Nephron progenitor cell (in vitro differentiated cells): Measurements from ENCODE around the gene EZH2.

Source experiments
- DNase-seq: peaks from one replicate; pipeline ENCODE4 v3.0.0; 2021
- H3K27ac Mint-ChIP-seq: 2 replicates; pipeline ENCODE4 v1.8.0; 2021; ENCODE audit warnings: mild to moderate bottlenecking, moderate library complexity, mixed read lengths
- H3K27me3 Mint-ChIP-seq: 2 replicates; pipeline ENCODE4 v1.8.0; 2021; ENCODE audit warnings: mild to moderate bottlenecking, low read depth, mixed read lengths; ENCODE audit not compliant: poor library complexity
- H3K36me3 Mint-ChIP-seq: 2 replicates; pipeline ENCODE4 v1.8.0; 2021; ENCODE audit warnings: low read depth, mixed read lengths
- H3K4me1 Mint-ChIP-seq: 2 replicates; pipeline ENCODE4 v1.8.0; 2021; ENCODE audit warnings: mixed read lengths
- H3K4me3 Mint-ChIP-seq: 2 replicates; pipeline ENCODE4 v1.8.0; 2021; ENCODE audit warnings: mild to moderate bottlenecking, moderate library complexity, mixed read lengths
- H3K9me3 Mint-ChIP-seq: 2 replicates; pipeline ENCODE4 v1.8.0; 2021; ENCODE audit warnings: mild to moderate bottlenecking, moderate library complexity, mixed read lengths
- TF ChIP-seq, protein P1 (sequence below): fragments of 200-600 bp; sonication (generic); IDR thresholded peaks from 2 replicates; pipeline ENCODE4 v1.5.0; 2021; ENCODE audit warnings: antibody characterized with exemption

The EZH2 gene

DNA sequence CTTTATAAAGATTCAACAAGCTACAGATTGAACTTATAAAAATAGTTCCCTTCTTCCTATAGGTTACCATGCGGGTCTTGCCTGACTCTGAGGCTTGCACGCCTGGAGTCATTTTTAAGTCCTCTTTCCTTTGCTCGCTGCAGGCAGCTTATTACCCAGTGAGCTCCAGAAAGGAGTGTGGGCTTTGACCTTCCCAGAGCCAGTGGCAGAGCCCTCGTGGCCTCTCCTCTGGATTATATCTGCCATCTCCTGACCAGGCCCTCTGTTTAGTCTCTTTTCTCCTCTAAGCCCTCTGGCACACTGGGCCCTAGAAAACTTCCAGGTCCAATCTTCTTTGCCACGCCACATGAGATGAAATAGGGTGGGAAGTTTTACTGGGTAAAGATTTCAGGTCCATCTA lies 39.9 kb upstream of the EZH2 start:
- peaks cover 18% of the 10 kb centered on the region for H3K9me3 Mint-ChIP-seq
- no peak for DNase-seq
- peaks cover 4% of the 10 kb centered on the region for H3K36me3 Mint-ChIP-seq
- H3K4me3 Mint-ChIP-seq = no peak overlapping the region
- H3K27me3 Mint-ChIP-seq = peaks cover 8% of the 10 kb centered on the region
- TF ChIP-seq, protein P1, sequence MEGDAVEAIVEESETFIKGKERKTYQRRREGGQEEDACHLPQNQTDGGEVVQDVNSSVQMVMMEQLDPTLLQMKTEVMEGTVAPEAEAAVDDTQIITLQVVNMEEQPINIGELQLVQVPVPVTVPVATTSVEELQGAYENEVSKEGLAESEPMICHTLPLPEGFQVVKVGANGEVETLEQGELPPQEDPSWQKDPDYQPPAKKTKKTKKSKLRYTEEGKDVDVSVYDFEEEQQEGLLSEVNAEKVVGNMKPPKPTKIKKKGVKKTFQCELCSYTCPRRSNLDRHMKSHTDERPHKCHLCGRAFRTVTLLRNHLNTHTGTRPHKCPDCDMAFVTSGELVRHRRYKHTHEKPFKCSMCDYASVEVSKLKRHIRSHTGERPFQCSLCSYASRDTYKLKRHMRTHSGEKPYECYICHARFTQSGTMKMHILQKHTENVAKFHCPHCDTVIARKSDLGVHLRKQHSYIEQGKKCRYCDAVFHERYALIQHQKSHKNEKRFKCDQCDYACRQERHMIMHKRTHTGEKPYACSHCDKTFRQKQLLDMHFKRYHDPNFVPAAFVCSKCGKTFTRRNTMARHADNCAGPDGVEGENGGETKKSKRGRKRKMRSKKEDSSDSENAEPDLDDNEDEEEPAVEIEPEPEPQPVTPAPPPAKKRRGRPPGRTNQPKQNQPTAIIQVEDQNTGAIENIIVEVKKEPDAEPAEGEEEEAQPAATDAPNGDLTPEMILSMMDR = no peak
- H3K27ac Mint-ChIP-seq = no peak overlapping the region
- peaks cover 10% of the 10 kb centered on the region for H3K4me1 Mint-ChIP-seq

DNA sequence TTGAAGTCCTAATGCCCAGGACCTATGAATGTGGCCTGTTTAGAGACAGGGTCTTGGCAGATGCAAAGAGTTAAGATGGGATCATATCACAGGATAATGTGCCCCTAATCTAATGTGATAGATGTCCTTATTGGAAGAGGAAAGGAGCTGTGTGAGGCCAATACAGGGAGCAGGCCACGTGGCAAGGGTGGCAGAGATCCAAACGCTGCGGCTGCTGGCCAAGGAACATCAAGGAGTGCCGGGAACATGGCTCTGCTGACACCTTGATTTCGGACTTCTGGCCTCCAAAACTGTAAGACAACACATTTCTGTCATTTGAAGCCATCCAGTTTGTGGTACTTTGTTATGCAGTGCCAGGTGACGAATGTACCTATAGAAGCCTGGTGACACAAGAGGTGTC lies 37.7 kb upstream of the EZH2 start:
- Mint-ChIP-seq H3K4me1 (peaks cover 4% of the 10 kb centered on the region), H3K36me3 (peaks cover 3% of the 10 kb centered on the region), H3K27ac (no peak overlapping the region), H3K27me3 (peaks cover 8% of the 10 kb centered on the region), H3K9me3 (peaks cover 17% of the 10 kb centered on the region), H3K4me3 (no peak overlapping the region)
- no peak for DNase-seq
- TF ChIP-seq, protein P1 = no peak

DNA sequence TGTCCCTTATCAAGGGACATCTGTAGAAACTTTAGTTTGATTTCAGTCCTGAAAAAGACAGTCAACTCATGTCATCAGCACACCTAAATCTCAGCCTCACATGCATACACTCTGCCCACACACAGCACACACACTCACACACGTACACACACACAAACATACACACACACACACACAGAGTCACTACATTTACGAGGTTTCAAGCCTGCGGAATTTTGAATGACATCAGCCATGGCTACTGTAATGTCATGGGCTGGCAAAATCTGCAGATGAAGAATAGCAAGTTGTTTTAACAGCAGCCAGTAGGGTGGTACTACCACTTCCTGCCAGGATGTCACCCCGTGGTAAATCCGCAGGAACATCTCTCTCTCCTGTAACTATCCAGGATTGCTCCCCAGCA lies 37.1 kb upstream of the EZH2 start:
- H3K27ac Mint-ChIP-seq = peak overlapping the region; percentile 2
- TF ChIP-seq, protein P1 = no peak
- peaks cover 14% of the 10 kb centered on the region for H3K9me3 Mint-ChIP-seq
- H3K4me1 Mint-ChIP-seq = no peaks in the 10 kb centered on the region
- H3K27me3 Mint-ChIP-seq = peaks cover 8% of the 10 kb centered on the region
- no peak overlapping the region for H3K4me3 Mint-ChIP-seq
- H3K36me3 Mint-ChIP-seq = no peaks in the 10 kb centered on the region
- DNase-seq = no peak

DNA sequence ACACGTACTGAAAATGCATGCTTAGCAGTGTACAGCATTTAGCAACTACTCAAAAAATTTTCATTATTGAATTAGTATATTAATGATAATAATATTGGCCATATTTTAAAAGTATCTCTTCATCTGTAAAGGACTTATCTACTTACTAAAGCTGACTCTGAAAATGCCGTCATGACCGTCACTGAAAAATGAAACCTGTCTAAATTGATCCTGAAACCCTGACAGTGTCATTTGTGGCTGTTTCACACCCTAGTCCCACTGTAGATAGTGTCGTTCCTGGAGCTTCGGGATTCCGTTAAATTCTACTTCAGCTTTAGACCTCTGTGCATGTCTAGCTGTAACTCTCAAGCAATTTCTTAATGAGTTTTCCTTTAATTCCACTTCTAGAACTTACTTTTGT lies 35.8 kb upstream of the EZH2 start:
- H3K36me3 Mint-ChIP-seq = no peaks in the 10 kb centered on the region
- H3K4me3 Mint-ChIP-seq = no peak overlapping the region
- no peak overlapping the region for H3K27ac Mint-ChIP-seq
- peaks cover 3% of the 10 kb centered on the region for H3K9me3 Mint-ChIP-seq
- DNase-seq = no peak
- no peaks in the 10 kb centered on the region for H3K4me1 Mint-ChIP-seq
- TF ChIP-seq, protein P1 = no peak
- peaks cover 7% of the 10 kb centered on the region for H3K27me3 Mint-ChIP-seq

DNA sequence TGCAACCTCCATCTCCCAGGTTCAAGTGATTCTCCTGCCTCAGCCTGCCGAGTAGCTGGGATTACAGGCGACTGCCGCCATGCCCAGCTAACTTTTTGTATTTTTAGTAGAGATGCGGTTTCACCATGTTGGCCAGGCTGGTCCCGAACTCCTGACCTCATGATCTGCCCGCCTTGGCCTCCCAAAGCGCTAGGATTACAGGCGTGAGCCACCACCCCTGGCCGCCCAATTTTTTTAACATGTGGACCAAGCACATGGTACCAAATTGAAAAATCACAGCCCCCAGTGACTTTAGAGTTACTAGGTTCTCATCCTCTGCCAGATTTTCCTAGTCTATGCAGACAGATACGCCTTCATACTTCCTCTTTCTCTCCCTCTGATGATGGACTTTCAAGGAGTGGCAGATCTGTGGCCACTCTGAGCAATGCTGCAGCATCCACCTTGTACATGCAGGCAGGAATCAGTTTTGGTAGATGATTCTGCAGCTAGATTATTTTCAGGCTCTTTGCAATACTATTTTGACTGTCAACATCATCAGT lies 34.0 kb upstream of the EZH2 start:
- Mint-ChIP-seq H3K27ac (no peak overlapping the region), H3K27me3 (peaks cover 3% of the 10 kb centered on the region), H3K9me3 (no peaks in the 10 kb centered on the region), H3K36me3 (no peaks in the 10 kb centered on the region), H3K4me1 (peaks cover 11% of the 10 kb centered on the region), H3K4me3 (no peak overlapping the region)
- no peak for DNase-seq
- TF ChIP-seq, protein P1 = no peak

DNA sequence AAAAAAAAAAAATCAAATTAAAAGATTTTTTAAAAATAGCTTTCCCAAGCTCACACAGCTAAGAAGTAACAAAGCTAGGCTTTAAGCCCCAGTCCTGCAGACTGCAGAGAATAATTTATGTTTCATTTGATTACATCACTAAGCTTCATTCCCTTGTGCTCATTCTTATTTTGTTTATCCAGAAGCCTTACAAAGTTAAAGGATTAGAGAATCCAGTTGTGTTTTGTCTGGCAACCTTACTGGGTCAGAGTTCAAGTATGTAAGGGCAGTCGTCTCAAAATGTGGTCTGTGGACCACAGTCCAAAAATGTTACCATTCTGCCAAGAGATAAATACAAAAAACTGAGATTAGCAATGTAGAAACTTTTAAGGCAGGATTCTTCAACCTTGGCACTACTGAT lies 32.1 kb upstream of the EZH2 start:
- H3K4me3 Mint-ChIP-seq = no peak overlapping the region
- TF ChIP-seq, protein P1 = no peak
- peaks cover 11% of the 10 kb centered on the region for H3K4me1 Mint-ChIP-seq
- no peaks in the 10 kb centered on the region for H3K9me3 Mint-ChIP-seq
- H3K36me3 Mint-ChIP-seq = no peaks in the 10 kb centered on the region
- DNase-seq = no peak
- H3K27me3 Mint-ChIP-seq = peaks cover 6% of the 10 kb centered on the region
- no peak overlapping the region for H3K27ac Mint-ChIP-seq
